ENCODE results near the gene PTPN11. TPM values are rescaled to one million over a fixed set of nuclear protein-coding genes. Genes with fewer than 3 reads are reported as not detected.

Gene PTPN11
- total and polyA plus RNA-seq, 2 of the 13 experiments (the other 11 are each of a cell fraction or from before 2014, with no cell fraction given): 30.0 to 63.5 TPM

GRCh38 chr12:112419297-112420133 lies 768 bp downstream of the PTPN11 start (continued):
- no peak for TF ChIP-seq ZNF326 (CRISPR knock-in tag; IDR thresholded peaks at IDR 0.05; ENCODE audit: borderline replicate concordance)
- no peak; the same call in 1 of the 2 replicates for TF ChIP-seq KDM3A (CRISPR knock-in tag; IDR thresholded peaks at IDR 0.05; ENCODE audit: low read depth)
- no peak for TF ChIP-seq ZNF10 (CRISPR knock-in tag; IDR thresholded peaks at IDR 0.05; ENCODE audit: borderline replicate concordance, low read depth)
- TF ChIP-seq NCOA1 (CRISPR knock-in tag; IDR thresholded peaks at IDR 0.05): 0 out of 2 replicates have a peak, but pooled peaks have one; percentile 59
- TF ChIP-seq ADNP (CRISPR knock-in tag; IDR thresholded peaks at IDR 0.05): no peak
- no peak for TF ChIP-seq MZF1 (CRISPR knock-in tag; IDR thresholded peaks at IDR 0.05; ENCODE audit: borderline replicate concordance)
- 0 out of 2 replicates have a peak, but pooled peaks have one; percentile 1 for TF ChIP-seq MXD1 (CRISPR knock-in tag; IDR thresholded peaks at IDR 0.05)
- no peak for TF ChIP-seq AGO1 (IDR thresholded peaks at IDR 0.05; ENCODE audit: low read depth, low read length, poor library complexity, severe bottlenecking)
- TF ChIP-seq RFX1 (IDR thresholded peaks at IDR 0.05): no peak
- TF ChIP-seq ZFP37 (CRISPR knock-in tag; IDR thresholded peaks at IDR 0.05; ENCODE audit: borderline replicate concordance): no peak
- TF ChIP-seq ZNF598 (CRISPR knock-in tag; IDR thresholded peaks at IDR 0.05; ENCODE audit: borderline replicate concordance): no peak
- TF ChIP-seq CENPBD1 (CRISPR knock-in tag; IDR thresholded peaks at IDR 0.05; ENCODE audit: borderline replicate concordance, low read depth): 0 out of 2 replicates have a peak, but pooled peaks have one; percentile 13
- TF ChIP-seq ZNF253 (CRISPR knock-in tag; IDR thresholded peaks at IDR 0.05; ENCODE audit: borderline replicate concordance): no peak
- TF ChIP-seq GFI1 (CRISPR knock-in tag; IDR thresholded peaks at IDR 0.05; ENCODE audit: borderline replicate concordance): no peak
- no peak for TF ChIP-seq TRIM24 (CRISPR knock-in tag; IDR thresholded peaks at IDR 0.05)
- TF ChIP-seq ZNF772 (CRISPR knock-in tag; IDR thresholded peaks at IDR 0.05): no peak
- TF ChIP-seq POLR2A (IDR thresholded peaks at IDR 0.05; ENCODE audit: insufficient read depth in 1 of 2, low read depth in 2 of 2, low read length in 2 of 2): peak in 1 of 2 experiments; percentile 55; a peak in 2 of 4 replicates
- TF ChIP-seq MYNN (CRISPR knock-in tag; IDR thresholded peaks at IDR 0.05; ENCODE audit: low read depth): no peak
- TF ChIP-seq PTBP1 (IDR thresholded peaks at IDR 0.05; ENCODE audit: low read depth, low read length, poor library complexity, severe bottlenecking): no peak
- TF ChIP-seq ZBTB4 (CRISPR knock-in tag; IDR thresholded peaks at IDR 0.05; ENCODE audit: borderline replicate concordance): no peak
- TF ChIP-seq MAFG (CRISPR knock-in tag; IDR thresholded peaks at IDR 0.05): no peak
- no peak for TF ChIP-seq ZNF775 (CRISPR knock-in tag; IDR thresholded peaks at IDR 0.05; ENCODE audit: borderline replicate concordance)
- no peak for TF ChIP-seq ZNF468 (CRISPR knock-in tag; IDR thresholded peaks at IDR 0.05)
- no peak for TF ChIP-seq ATAD3A (CRISPR knock-in tag; IDR thresholded peaks at IDR 0.05)
- no peak for TF ChIP-seq MBD4 (IDR thresholded peaks at IDR 0.05; ENCODE audit: borderline replicate concordance, low read length)
- TF ChIP-seq ZNF24 (IDR thresholded peaks at IDR 0.05): no peak
- peak; percentile 5 for TF ChIP-seq AGO2 (optimal IDR thresholded peaks at IDR 0.05; ENCODE audit: low read depth, low read length)
- peak; percentile 14 for TF ChIP-seq ZNF564 (CRISPR knock-in tag; IDR thresholded peaks at IDR 0.05)
